Spinal cord (tissue), 10 donors: ENCODE measurements around the gene PRR5. TPM values are rescaled to one million over a fixed set of nuclear protein-coding genes. Genes with fewer than 3 reads are reported as not detected.

Source experiments
- DNase-seq, 6 donors: peaks; one replicate each; pipeline versions ENCODE4 v3.0.0 to v3.0.0-alpha.2; 2013 to 2015; ENCODE audit warnings: low spot score in 6 of 6, low read depth in 4 of 6
- H3K27ac ChIP-seq: one replicate; pipeline ENCODE4 v1.5.1; 2013; ENCODE audit warnings: low read depth, low read length, control low read depth
- H3K27me3 ChIP-seq: one replicate; pipeline ENCODE4 v1.6.1; 2013; ENCODE audit warnings: low read length; ENCODE audit not compliant: control insufficient read depth, insufficient read depth
- H3K36me3 ChIP-seq: one replicate; pipeline ENCODE4 v1.6.1; 2013; ENCODE audit warnings: low read length; ENCODE audit not compliant: control insufficient read depth, insufficient read depth
- H3K4me1 ChIP-seq: one replicate; pipeline ENCODE4 v1.6.1; 2013; ENCODE audit warnings: low read length; ENCODE audit not compliant: control insufficient read depth, insufficient read depth
- H3K4me3 ChIP-seq: one replicate; pipeline ENCODE4 v1.5.1; 2013; ENCODE audit warnings: low read depth, low read length, control low read depth
- H3K9me3 ChIP-seq: one replicate; pipeline ENCODE4 v1.6.1; 2013; ENCODE audit warnings: low read length; ENCODE audit not compliant: control insufficient read depth, insufficient read depth
- WGBS: methylation state at CpG from one replicate; pipeline ENCODE4 v1.1.5; 2013; ENCODE audit warnings: missing lambda C conversion rate; ENCODE audit not compliant: insufficient coverage; 5-methylcytosine and 5-hydroxymethylcytosine counted together
- polyA plus RNA-seq, 2 donors: library from polyadenylated mRNA; unstranded; fragments of 120-200 nt; gene quantifications; one replicate each; pipeline ENCODE4 v1.2.1, GENCODE V29; 2013; ENCODE audit not compliant: insufficient read length in 2 of 2
- total RNA-seq, 2 donors: library from RNA; depleted of rRNA in 1 of 2; stranded (reverse); fragments of 120-200 nt in 1 of 2; fragments of >200 nt in 1 of 2; gene quantifications; one replicate each; pipeline versions ENCODE4 v1.2.3 to v1.2.4, GENCODE V29; 2013 to 2014
- donor health status: healthy.

The PRR5 gene
- total and polyA plus RNA-seq, 4 donors = 12.1 to 35.2 (median 20.9) TPM

- H3K4me1 ChIP-seq = peaks cover 37% of the 10 kb centered on the region
- DNase-seq = no peak
- no peaks in the 10 kb centered on the region for H3K27me3 ChIP-seq
- 82% methylated on average over 7 of the region's 7 CpGs for WGBS
- no peak overlapping the region for H3K27ac ChIP-seq
- no peaks in the 10 kb centered on the region for H3K9me3 ChIP-seq
- peaks cover 69% of the 10 kb centered on the region for H3K36me3 ChIP-seq
- H3K4me3 ChIP-seq = no peak overlapping the region
These were observed 29.5 kb downstream of the PRR5 start for GRCh38 chr22:44731357-44731970.

- WGBS = 94% methylated on average over 17 of the region's 21 CpGs
- H3K4me1 ChIP-seq = peaks cover 37% of the 10 kb centered on the region
- no peaks in the 10 kb centered on the region for H3K27me3 ChIP-seq
These were observed 30.1 kb downstream of the PRR5 start for GRCh38 chr22:44732017-44732561.

GRCh38 chr22:44732661-44733060 is 30.7 kb downstream of the PRR5 start:
- Histone ChIP-seq H3K27me3 (no peaks in the 10 kb centered on the region), H3K27ac (no peak overlapping the region), H3K4me1 (peaks cover 37% of the 10 kb centered on the region), H3K4me3 (no peak overlapping the region), H3K9me3 (no peaks in the 10 kb centered on the region), H3K36me3 (peaks cover 65% of the 10 kb centered on the region)
- DNase-seq = no peak
- WGBS = 95% methylated on average over 25 of the region's 27 CpGs

More at GRCh38 chr22:44732017-44732561, 30.1 kb downstream of the PRR5 start:
- H3K27ac ChIP-seq = no peak overlapping the region
- no peaks in the 10 kb centered on the region for H3K9me3 ChIP-seq
- DNase-seq = no peak
- H3K4me3 ChIP-seq = no peak overlapping the region
- H3K36me3 ChIP-seq = peaks cover 69% of the 10 kb centered on the region

GRCh38 chr22:44733426-44734106 is 31.6 kb downstream of the PRR5 start:
- Histone ChIP-seq H3K9me3 (no peaks in the 10 kb centered on the region), H3K4me1 (peaks cover 34% of the 10 kb centered on the region), H3K27me3 (no peaks in the 10 kb centered on the region), H3K36me3 (peaks cover 57% of the 10 kb centered on the region), H3K4me3 (no peak overlapping the region), H3K27ac (no peak overlapping the region)
- WGBS = 85% methylated on average over 10 of the region's 14 CpGs
- no peak for DNase-seq

GRCh38 chr22:44734278-44734677 is 32.3 kb downstream of the PRR5 start:
- no peak overlapping the region for H3K4me3 ChIP-seq
- no peak for DNase-seq
- WGBS = 65% methylated on average over 7 of the region's 8 CpGs
- no peaks in the 10 kb centered on the region for H3K9me3 ChIP-seq
- no peak overlapping the region for H3K27ac ChIP-seq
- H3K36me3 ChIP-seq = peaks cover 50% of the 10 kb centered on the region
- H3K27me3 ChIP-seq = no peaks in the 10 kb centered on the region
- peaks cover 27% of the 10 kb centered on the region for H3K4me1 ChIP-seq

GRCh38 chr22:44734801-44735517 is 33.0 kb downstream of the PRR5 start:
- Histone ChIP-seq H3K36me3 (peaks cover 43% of the 10 kb centered on the region), H3K27ac (no peak overlapping the region), H3K27me3 (no peaks in the 10 kb centered on the region), H3K4me1 (peaks cover 21% of the 10 kb centered on the region), H3K4me3 (no peak overlapping the region), H3K9me3 (no peaks in the 10 kb centered on the region)
- no peak for DNase-seq
- 87% methylated on average over 22 of the region's 23 CpGs for WGBS

GRCh38 chr22:44735518-44736428 is 33.8 kb downstream of the PRR5 start:
- Histone ChIP-seq H3K4me1 (peaks cover 12% of the 10 kb centered on the region), H3K4me3 (no peak overlapping the region), H3K27me3 (no peaks in the 10 kb centered on the region), H3K36me3 (peaks cover 35% of the 10 kb centered on the region), H3K9me3 (no peaks in the 10 kb centered on the region), H3K27ac (no peak overlapping the region)
- peak in 2 of 6 donors; percentile 60 to 80 for DNase-seq
- 39% methylated on average over 27 of the region's 28 CpGs for whole genome bisulfite sequencing

GRCh38 chr22:44736581-44737405 is 34.8 kb downstream of the PRR5 start:
- no peaks in the 10 kb centered on the region for H3K27me3 ChIP-seq

More at GRCh38 chr22:44736581-44737405, 34.8 kb downstream of the PRR5 start:
- no peak overlapping the region for H3K27ac ChIP-seq
- no peak overlapping the region for H3K4me3 ChIP-seq
- DNase-seq = no peak
- no peaks in the 10 kb centered on the region for H3K9me3 ChIP-seq
- peaks cover 8% of the 10 kb centered on the region for H3K4me1 ChIP-seq
- WGBS = 90% methylated on average over 52 of the region's 52 CpGs
- H3K36me3 ChIP-seq = peaks cover 28% of the 10 kb centered on the region
